HG03175 (cell line): ENCODE results near the gene DOCK11.
A peak's percentile ranks its signal among the peaks of the same experiment; 100 is the strongest.

Experiments
- ATAC-seq: cut with Tn5 transposase; IDR thresholded peaks from one replicate; pipeline ENCODE4 v1.9.1; 2021; ENCODE audit warnings: mild to moderate bottlenecking, moderate library complexity; ENCODE audit not compliant: unreplicated experiment

The DOCK11 gene

GRCh38 chrX:118499295-118499694 lies 3.7 kb downstream of the DOCK11 start:
- no peak for ATAC-seq

DNA sequence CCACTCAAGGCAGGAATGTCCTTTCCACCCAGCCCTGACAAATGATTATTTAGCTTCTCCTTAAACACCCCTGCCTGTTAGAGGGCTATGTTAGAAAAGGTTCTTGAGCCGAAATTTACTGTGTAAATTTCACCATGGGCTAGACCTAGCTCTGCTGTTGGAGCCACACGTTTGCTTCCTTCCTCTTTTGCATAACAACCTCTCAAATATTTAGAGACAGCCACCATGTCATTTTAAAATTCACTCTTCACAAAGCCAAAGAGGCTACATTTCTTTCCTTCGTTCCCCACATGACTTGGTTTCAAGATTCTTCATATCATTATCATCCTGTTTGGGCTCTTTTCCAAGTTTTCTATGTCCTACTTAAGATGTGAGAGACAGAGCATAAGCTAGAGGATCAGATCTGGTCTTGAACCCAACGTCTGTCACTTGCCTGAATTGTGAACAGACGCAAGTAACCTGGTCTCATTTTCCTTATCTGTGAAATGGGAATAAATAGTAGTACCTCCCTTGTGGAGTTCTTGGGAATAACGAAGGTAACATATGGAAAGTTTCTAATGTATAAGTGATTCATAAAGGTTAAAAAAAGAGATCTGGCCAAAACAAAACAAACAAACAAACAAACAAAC lies 6.7 kb downstream of the DOCK11 start:
- ATAC-seq = no peak

DNA sequence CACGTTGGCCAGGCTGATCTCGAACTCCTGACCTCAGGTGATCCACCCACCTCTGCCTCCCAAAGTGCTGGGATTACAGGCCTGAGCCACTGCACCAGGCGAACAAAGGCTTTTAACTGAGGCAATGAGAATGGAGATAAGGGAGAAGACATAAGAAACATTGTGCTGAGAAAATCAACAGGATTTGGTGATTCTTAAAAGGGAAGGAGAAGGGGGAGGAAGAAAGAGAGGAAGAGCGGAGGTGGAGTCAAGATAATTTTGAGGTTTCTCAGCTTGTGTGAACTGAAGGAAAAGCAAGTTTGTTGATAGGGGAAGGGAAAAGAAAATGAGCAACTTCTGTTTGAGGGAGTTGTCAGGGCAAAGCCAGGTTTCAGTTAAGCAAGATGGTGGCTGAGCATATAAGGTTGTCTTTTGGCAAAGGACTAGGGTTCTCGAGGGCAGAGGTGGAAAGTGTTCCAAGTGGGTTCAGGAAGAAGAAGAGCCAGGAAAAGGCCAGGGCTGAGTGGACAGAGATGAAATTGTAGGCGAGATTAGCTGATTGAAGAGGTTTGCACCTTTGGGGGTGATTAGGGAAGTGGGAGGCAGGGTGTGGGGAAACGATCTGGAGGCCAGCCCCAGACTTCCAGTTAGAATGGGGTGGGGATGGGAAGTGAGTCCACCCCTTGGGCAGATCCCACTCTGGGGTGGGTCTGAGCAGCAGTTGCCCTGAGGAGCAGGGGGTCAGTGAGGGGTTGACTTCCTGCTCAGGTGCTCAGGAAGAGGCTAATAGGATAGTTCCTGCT lies 7.8 kb downstream of the DOCK11 start:
- no peak for ATAC-seq

DNA sequence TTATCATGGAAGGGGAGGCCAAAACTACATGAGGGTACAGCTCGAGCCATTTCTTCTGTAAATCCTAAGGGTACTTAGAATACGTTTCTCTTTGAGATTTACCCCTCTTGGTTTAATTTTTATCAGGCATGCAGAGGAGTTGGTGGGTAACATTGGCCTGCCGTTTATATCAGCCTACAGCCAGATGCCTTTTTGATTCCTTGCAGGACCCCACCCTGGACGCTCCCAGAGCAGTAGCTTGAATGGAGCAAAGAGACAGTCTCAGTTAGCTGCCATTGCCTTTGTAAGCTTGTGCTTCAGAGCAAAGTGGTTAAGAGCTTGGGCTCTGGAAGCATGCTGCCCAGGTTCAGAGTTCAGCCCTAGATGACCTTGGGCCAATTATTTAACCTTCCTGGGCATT lies 9.0 kb downstream of the DOCK11 start:
- no peak for ATAC-seq

GRCh38 chrX:118506805-118507480 lies 11.3 kb downstream of the DOCK11 start:
- ATAC-seq = no peak

DNA sequence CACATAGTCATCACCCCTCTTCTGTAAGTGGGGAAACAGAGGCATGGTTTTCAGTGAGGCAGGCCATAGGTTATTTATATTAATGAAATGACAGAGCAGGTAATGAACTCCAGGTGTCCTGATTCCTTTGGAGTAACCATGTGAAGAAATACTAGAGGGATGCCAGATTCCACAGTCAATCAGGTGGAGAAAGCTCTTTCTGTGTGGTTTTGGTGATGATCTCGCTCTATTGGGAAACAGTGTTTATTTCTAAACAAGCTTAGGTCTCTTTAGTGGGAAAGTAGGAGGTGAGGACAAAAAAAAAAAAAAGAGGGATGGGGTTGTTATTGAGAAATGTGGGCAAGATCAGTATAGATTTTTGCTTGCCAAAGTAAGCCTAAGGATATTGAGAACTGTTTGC lies 12.2 kb downstream of the DOCK11 start:
- no peak for ATAC-seq

- no peak for ATAC-seq
Observed at GRCh38 chrX:118508221-118508620, 12.6 kb downstream of the DOCK11 start.

DNA sequence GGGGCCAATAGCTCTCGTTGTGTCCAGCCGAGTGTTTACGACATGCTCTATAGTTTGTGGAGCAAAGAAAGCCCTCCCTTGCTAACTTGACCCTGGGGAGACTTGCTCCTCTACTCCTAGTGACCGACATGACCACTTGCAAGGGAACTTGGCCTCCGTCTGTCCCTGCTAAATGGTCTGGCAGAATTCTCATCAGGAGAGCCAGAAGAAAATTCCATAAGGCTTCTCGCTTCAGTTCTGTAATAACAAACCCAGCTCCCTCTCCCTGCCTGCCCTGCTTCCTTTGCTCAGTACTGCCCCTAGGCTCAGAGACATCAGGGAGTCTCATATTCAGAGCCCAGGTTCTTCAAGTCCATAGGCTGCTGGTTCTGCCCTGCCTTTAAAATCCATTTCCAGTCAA lies 13.0 kb downstream of the DOCK11 start:
- no peak for ATAC-seq

- no peak for ATAC-seq
Observed at GRCh38 chrX:118510111-118510510, 14.5 kb downstream of the DOCK11 start.

GRCh38 chrX:118513120-118513898 lies 17.7 kb downstream of the DOCK11 start:
- no peak for ATAC-seq

DNA sequence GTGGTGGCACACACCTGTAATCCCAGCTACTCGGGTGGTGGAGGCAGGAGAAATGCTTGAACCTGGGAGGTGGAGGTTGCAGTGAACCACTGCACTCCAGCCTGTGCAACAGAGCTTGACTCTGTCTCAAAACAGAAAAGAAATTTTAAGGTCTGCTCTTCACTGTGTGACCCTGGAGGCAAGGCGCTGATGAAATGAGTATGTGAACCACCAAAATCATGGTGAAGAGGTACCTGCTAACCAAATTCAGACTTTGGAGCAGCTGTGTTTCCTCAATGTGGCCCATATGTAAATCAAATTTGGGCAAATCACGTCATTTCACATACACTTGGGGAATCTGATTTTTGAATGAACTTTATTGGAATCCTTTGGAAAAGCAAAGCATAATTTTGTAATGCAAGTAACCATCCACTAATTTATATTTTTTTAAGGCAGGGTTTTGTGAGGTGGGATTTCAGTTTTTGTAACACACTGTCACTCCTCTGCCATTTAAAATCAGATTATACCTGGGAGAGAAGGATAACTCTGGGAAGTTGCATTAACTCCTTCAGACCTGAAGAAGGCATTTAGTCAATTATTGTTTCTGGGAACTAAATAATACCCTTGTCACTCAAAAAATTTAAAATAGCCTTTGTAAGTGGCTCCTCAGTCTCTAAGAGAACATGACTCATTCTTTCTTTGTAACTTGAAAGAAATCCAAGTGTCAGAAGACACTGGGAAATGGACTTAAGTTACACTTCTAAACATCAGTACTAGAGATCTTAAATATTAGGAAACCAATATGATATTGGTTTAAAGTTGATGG lies 24.0 kb downstream of the DOCK11 start:
- peak; percentile 45 for ATAC-seq

DNA sequence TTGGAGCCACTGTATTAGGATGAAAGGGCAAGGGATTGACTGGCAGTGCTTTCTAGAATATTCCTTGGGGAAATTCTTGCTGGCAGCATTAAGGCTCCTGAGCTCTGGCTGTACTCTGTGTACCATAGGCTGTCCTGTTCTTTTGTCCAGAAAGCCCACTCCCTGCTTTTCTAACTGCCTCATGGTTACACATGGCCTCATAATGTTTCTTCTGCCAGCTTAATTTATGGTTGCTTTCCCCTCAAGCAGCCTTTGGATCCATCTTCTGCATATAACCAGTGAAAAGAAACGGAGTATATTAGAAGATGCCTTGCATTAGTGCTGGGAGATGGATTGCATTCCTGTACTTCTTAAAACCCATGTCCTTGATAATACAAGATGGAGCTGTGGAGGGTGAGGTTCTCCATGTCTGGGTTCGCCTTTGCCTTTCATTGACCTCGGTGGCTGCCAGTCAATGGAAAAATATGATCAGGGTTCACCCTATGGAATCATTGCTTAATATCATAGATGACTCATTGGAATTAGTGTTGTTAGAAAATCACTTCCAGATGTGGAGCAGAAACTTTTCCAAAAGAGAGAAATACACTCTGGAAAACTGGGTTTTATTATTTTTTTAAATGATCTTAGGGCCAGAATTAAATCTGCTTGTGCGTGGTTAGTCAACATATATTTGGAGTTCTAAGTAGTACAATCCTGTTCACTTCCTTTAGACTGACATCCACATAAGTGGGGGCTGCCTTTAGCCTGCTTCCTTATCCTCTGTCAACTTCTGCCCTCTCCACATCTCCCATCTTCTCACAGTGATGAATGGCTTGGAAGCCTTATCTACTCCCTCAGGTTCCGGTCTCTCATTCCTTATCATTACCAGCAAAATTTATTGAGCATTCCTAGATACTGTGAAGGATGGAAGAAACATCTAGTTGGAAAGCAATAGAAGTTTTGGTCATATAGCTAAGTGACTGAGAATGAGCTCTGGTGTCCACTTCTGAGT lies 24.9 kb downstream of the DOCK11 start:
- no peak for ATAC-seq

DNA sequence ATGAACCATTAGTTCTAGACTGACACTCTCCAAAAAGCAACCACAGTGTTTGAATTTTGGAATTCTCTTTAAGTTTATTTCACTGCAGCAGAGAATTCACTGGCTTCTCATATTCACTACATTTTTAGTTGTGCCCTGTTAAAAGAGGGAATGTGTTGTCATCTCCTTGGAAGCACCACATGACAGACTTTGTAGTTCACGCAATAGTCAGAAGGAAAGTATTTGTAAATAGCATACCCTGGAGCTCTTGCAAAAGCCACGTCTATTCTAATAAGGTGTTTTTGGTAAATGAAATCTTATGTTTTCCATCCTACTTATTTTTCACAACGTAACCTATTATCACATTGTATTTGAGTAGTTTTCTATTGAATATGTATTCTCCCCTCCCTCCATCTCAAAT lies 25.8 kb downstream of the DOCK11 start:
- no peak for ATAC-seq

DNA sequence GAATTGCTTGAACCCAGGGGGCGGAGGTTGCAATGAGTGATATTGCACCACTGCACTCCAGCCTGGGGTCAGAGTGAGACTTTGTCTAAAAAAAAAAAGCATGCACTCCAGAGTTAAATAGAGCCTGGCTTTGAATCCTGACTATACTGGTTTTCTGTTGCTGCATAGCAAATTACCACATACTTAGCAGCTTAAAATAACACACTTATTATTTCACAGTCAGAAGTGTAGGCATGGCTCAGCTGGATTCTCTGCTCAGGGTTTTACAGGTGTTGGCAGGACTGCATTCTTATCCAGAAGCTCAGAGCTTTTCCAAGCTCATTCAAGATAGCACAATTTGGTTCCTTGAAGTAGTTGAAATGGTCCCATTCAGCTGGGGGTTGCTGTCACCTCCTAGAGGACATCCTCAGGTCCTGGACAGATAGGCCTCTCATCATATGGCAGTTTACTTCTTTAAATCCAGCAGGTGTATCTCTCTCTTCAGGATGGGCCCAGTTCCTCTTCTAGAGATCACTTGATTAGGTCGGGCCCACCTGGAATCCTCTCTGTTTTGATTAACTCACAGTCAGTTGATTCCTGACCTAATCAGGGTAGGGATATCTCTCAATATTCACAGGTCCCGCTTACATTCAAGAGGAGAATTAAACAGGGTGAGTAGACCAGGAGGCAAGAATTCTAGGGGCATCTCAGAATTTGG lies 26.8 kb downstream of the DOCK11 start:
- no peak for ATAC-seq

DNA sequence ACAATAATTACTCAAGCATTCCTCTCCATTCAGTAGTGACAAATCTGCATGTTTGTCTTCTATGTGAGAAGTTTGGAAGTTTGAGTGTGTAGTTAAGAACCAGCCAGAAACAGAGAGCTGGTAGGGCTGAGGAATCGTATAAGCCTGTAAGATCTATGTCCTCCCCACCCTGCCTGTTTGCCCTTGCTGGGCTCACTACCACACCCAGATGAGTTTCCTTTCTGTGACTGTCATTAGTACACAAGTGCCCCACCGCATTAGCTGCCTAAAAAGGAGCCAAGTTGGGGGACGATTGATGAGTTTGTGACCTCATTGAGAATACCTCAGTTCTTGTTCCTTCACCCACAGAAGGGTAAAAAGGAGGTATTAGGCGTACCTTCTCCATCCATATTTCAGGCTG lies 28.3 kb downstream of the DOCK11 start:
- no peak for ATAC-seq

- ATAC-seq = no peak
Observed at GRCh38 chrX:118524344-118524743, 28.7 kb downstream of the DOCK11 start.

- no peak for ATAC-seq
Observed at GRCh38 chrX:118525174-118525730, 29.6 kb downstream of the DOCK11 start.

- no peak for ATAC-seq
Observed at GRCh38 chrX:118526149-118526548, 30.5 kb downstream of the DOCK11 start.
